PC-3 (cell line): ENCODE results near the gene CROCC2. TPM values are rescaled to one million over a fixed set of nuclear protein-coding genes. Genes with fewer than 3 reads are reported as not detected.

ENCODE experiments used
- ATAC-seq: fragments of 200-7000 bp; cut with Tn5 transposase; 2 replicates; pipeline ENCODE4 v1.9.1; 2020; ENCODE audit warnings: mild to moderate bottlenecking, moderate library complexity
- BruUV-seq: library from RNA; stranded (reverse); fragments of 400-500 nt; replicated peaks from 2 replicates; lab custom pipeline; 2021; lab: Mats Ljungman, UMichigan
- CTCF ChIA-PET: fragments of 300-600 bp; sonication (Branson Sonifier 250); formaldehyde crosslinking; loops from one replicate; lab custom pipeline; 2022; ENCODE audit warnings: antibody characterized with exemption; lab: Charles Lee
- POLR2A ChIA-PET: fragments of 300-600 bp; sonication (Branson Sonifier 250); formaldehyde crosslinking; loops from one replicate; lab custom pipeline; 2022; ENCODE audit warnings: antibody characterized with exemption; ENCODE audit not compliant: unreplicated experiment; lab: Charles Lee
- DNase-seq: peaks from one replicate; pipeline ENCODE4 v3.0.0-alpha.2; 2015
- H2AFZ ChIP-seq: fragments of 300-600 bp; sonication (generic); 2 replicates; pipeline ENCODE4 v1.6.0; 2016; ENCODE audit warnings: antibody characterized with exemption, low read length
- H3F3A ChIP-seq: fragments of 300-600 bp; sonication (generic); one replicate; pipeline ENCODE4 v1.6.0; 2017; ENCODE audit warnings: antibody characterized with exemption, low read length, control low read depth, mild to moderate bottlenecking; ENCODE audit not compliant: unreplicated experiment
- H3K27ac ChIP-seq: fragments of 300-600 bp; sonication (generic); 2 replicates; pipeline ENCODE4 v1.5.1; 2016; ENCODE audit warnings: mild to moderate bottlenecking, low read length
- H3K27me3 ChIP-seq: fragments of 300-600 bp; sonication (generic); 2 replicates; pipeline ENCODE4 v1.6.1; 2016; ENCODE audit warnings: low read length, mixed read lengths
- H3K36me3 ChIP-seq: fragments of 300-600 bp; sonication (generic); 2 replicates; pipeline ENCODE4 v1.6.1; 2016; ENCODE audit warnings: low read depth, mixed run types, low read length, mixed read lengths
- H3K4me1 ChIP-seq: fragments of 300-600 bp; sonication (generic); 2 replicates; pipeline ENCODE4 v1.5.1; 2016; ENCODE audit warnings: low read length; ENCODE audit not compliant: insufficient read depth
- H3K4me2 ChIP-seq: fragments of 300-600 bp; sonication (generic); 2 replicates; pipeline ENCODE4 v1.6.0; 2016; ENCODE audit warnings: low read length
- H3K4me3 ChIP-seq: fragments of 300-600 bp; sonication (generic); 2 replicates; pipeline ENCODE4 v1.5.1; 2016; ENCODE audit warnings: mild to moderate bottlenecking, low read length, mixed read lengths
- H3K79me2 ChIP-seq: fragments of 300-600 bp; sonication (generic); 2 replicates; pipeline ENCODE4 v1.6.1; 2017; ENCODE audit warnings: low read length, mixed read lengths
- H3K9ac ChIP-seq: fragments of 300-600 bp; sonication (generic); 2 replicates; pipeline ENCODE4 v1.6.0; 2016; ENCODE audit warnings: mild to moderate bottlenecking, low read length
- H3K9me2 ChIP-seq: fragments of 300-600 bp; sonication (generic); replicated peaks from 2 replicates; pipeline ENCODE4 v1.6.1; 2016; ENCODE audit warnings: mixed run types, low read length, mixed read lengths
- H3K9me3 ChIP-seq: fragments of 300-600 bp; sonication (generic); 2 replicates; pipeline ENCODE4 v1.6.1; 2016; ENCODE audit warnings: low read length, mixed read lengths
- H4K20me1 ChIP-seq: fragments of 300-600 bp; sonication (generic); 2 replicates; pipeline ENCODE4 v1.6.1; 2016; ENCODE audit warnings: low read length, mixed read lengths
- EZH2 ChIP-seq: fragments of 300-600 bp; sonication (generic); IDR thresholded peaks from one replicate; pipeline ENCODE4 v1.6.1; 2017; ENCODE audit warnings: antibody characterized with exemption, mild to moderate bottlenecking, low read length; ENCODE audit not compliant: unreplicated experiment
- EZH2phosphoT487 ChIP-seq: fragments of 300-600 bp; sonication (generic); IDR thresholded peaks from 2 replicates; pipeline ENCODE4 v1.6.1; 2018; ENCODE audit warnings: mild to moderate bottlenecking, antibody characterized with exemption, low read length, borderline replicate concordance
- intact Hi-C: fragments of 100-400 bp; cut with micrococcal nuclease; formaldehyde crosslinking; loops from 2 replicates; pipeline ENCODE4 v1.9.0; 2023
- total RNA-seq: library from RNA; depleted of rRNA; stranded (reverse); fragments of >200 nt; gene quantifications from 2 replicates; pipeline ENCODE4 v1.2.3, GENCODE V29; 2014
- TF ChIP-seq, protein P1 (sequence below): fragments of 300-600 bp; sonication (generic); conservative IDR thresholded peaks from 2 replicates; pipeline ENCODE4 v1.5.1; 2017; ENCODE audit warnings: antibody characterized with exemption, low read depth, mild to moderate bottlenecking, low read length

Gene CROCC2
- total RNA-seq, 1 experiment from 2014 or later = not detected

DNA sequence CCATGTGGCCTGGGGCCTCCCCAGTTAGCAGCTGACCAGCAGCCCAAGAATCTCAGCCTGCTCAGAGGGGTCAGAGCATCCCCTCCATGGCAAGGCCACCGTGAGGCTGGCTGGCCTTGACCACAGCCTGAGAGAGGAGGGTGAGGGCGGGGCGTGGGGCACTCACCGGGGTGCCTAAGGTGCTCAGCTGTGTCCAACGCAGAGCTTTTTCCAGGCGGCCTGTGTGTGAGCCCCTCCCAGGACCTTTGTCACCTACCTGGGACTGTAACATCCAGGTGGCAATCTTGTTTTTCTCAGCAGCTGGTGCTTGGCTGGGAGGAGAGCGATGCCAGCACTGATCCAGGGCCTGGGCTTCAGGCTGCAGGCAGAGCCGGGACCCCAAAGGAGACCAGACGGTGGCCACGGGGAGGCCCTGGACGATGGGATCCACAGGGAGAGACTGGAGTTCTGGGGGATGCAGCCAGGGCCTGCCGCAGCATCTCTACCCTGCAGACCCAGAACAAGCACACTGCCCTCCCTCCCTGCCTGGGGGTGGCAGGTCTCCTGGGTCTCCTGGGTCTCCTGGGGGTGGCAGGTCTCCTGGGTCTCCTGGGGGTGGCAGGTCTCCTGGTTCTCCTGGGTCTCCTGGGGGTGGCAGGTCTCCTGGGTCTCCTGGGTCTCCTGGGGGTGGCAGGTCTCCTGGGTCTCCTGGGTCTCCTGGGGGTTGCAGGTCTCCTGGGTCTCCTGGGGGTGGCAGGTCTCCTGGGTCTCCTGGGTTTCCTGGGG, 104.6 kb downstream of the CROCC2 start:
- no TSS peak for BruUV-seq

DNA sequence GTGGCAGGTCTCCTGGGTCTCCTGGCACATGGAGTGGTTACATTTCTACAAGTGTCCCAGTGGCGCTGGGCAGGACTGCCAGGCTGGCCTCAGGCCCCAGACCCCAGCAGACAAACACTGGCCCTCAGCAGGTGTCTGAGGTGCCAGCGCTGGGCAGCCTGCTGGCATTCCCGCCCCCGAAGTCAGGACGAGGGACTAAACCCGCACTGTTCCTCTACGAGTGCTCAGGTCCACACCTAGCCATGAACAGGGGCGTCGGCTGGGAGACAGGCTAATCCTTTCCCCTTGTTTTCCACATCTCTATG, 105.1 kb downstream of the CROCC2 start:
- H2AFZ ChIP-seq = no peak overlapping the region
- no peaks in the 10 kb centered on the region for H3K9me2 ChIP-seq
- CTCF ChIA-PET = no interaction called here
- intact Hi-C loops = no loop called here
- peaks cover 9% of the 10 kb centered on the region for H3K4me1 ChIP-seq
- no peak for ATAC-seq
- no TSS peak for BruUV-seq
- 0 out of 2 replicates have a peak, but pooled peaks cover under 1% of the 10 kb centered on the region for H3K9me3 ChIP-seq
- POLR2A ChIA-PET = no interaction called here
- H4K20me1 ChIP-seq = no peaks in the 10 kb centered on the region
- H3K36me3 ChIP-seq = no peaks in the 10 kb centered on the region
- DNase-seq = no peak
- H3K79me2 ChIP-seq = no peaks in the 10 kb centered on the region
- no peak overlapping the region for H3K9ac ChIP-seq
- no peaks in the 10 kb centered on the region for H3F3A ChIP-seq
- H3K4me2 ChIP-seq = no peak overlapping the region
- H3K4me3 ChIP-seq = no peak overlapping the region
- H3K27ac ChIP-seq = no peak overlapping the region
- no peaks in the 10 kb centered on the region for H3K27me3 ChIP-seq
- TF ChIP-seq, protein P1, sequence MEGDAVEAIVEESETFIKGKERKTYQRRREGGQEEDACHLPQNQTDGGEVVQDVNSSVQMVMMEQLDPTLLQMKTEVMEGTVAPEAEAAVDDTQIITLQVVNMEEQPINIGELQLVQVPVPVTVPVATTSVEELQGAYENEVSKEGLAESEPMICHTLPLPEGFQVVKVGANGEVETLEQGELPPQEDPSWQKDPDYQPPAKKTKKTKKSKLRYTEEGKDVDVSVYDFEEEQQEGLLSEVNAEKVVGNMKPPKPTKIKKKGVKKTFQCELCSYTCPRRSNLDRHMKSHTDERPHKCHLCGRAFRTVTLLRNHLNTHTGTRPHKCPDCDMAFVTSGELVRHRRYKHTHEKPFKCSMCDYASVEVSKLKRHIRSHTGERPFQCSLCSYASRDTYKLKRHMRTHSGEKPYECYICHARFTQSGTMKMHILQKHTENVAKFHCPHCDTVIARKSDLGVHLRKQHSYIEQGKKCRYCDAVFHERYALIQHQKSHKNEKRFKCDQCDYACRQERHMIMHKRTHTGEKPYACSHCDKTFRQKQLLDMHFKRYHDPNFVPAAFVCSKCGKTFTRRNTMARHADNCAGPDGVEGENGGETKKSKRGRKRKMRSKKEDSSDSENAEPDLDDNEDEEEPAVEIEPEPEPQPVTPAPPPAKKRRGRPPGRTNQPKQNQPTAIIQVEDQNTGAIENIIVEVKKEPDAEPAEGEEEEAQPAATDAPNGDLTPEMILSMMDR = no peak

More for the DNA sequence above, 104.6 kb downstream of the CROCC2 start:
- Histone ChIP-seq H3F3A (no peaks in the 10 kb centered on the region), H3K36me3 (no peaks in the 10 kb centered on the region), H4K20me1 (no peaks in the 10 kb centered on the region), H3K4me3 (peak overlapping the region; percentile 52; the same call in 1 of the 2 replicates), H3K9me3 (peaks cover 6% of the 10 kb centered on the region; the same call in 1 of the 2 replicates), H3K79me2 (no peaks in the 10 kb centered on the region), H3K9ac (no peak overlapping the region), H3K27ac (peak overlapping the region; percentile 7; the same call in 1 of the 2 replicates), H3K4me1 (peaks cover 9% of the 10 kb centered on the region), H3K27me3 (no peaks in the 10 kb centered on the region), H3K9me2 (no peaks in the 10 kb centered on the region), H2AFZ (peak overlapping the region; percentile 61), H3K4me2 (peak overlapping the region; percentile 75)
- ATAC-seq = no peak
- TF ChIP-seq EZH2phosphoT487 (no peak), EZH2 (no peak)
- TF ChIP-seq, protein P1 = no peak
- no peak for DNase-seq
- intact Hi-C loops = no loop called here
- POLR2A ChIA-PET = no interaction called here
- CTCF ChIA-PET = no interaction called here

DNA sequence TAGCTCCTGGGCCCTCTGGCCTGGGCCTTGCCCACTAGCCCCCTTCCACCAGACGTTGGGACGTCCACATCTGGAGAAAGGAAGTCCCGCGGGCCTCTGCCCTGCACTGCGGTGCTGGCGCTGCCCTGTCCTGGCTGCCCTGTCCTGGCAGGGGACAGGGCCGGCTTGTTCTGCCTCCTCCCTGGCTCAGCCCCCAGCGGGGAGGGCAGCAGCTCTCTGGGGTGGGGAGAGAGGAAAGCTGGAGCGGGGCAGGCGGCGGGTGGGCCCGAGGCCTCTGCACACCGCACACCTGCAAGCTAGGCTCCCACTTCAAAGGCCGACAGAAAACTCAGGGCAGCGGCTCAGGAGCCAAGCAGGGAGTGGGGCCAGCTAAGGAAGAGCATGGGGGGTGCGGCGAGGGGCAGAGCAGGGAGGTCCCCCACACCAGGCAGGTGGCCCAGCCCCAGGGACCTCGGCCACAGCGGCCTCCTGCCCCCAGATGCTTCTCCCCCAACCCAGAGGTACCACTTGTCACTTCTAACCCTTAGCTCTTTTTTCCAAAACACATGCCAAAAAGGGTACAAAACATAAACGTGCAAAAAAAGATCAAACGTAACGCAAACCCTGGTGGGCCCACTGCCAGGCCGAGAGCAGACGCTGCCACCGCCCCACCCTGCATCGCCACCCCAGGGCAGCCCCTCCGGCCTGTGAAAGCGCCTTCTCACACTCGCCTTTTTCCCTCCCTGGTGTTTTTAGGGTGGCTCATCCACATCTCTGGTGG, 105.8 kb downstream of the CROCC2 start:
- no peak overlapping the region for H3K9ac ChIP-seq
- POLR2A ChIA-PET = no interaction called here
- no peak overlapping the region for H3K4me3 ChIP-seq
- H3K79me2 ChIP-seq = no peaks in the 10 kb centered on the region
- intact Hi-C loops = no loop called here
- H3K9me3 ChIP-seq = no peaks in the 10 kb centered on the region
- BruUV-seq = no TSS peak
- peaks cover 9% of the 10 kb centered on the region for H3K4me1 ChIP-seq
- no peaks in the 10 kb centered on the region for H3K27me3 ChIP-seq
- no peak for DNase-seq
- no peaks in the 10 kb centered on the region for H4K20me1 ChIP-seq
- no peak for ATAC-seq
- no peak overlapping the region for H2AFZ ChIP-seq
- H3K36me3 ChIP-seq = no peaks in the 10 kb centered on the region
- H3K9me2 ChIP-seq = no peaks in the 10 kb centered on the region
- TF ChIP-seq, protein P1 = no peak
- TF ChIP-seq EZH2 (no peak), EZH2phosphoT487 (no peak)
- CTCF ChIA-PET = no interaction called here
- H3F3A ChIP-seq = no peaks in the 10 kb centered on the region
- no peak overlapping the region for H3K4me2 ChIP-seq
- H3K27ac ChIP-seq = no peak overlapping the region
